HepG2 (cell line): ENCODE results near the gene EFCAB11. TPM values are rescaled to one million over a fixed set of nuclear protein-coding genes. Genes with fewer than 3 reads are reported as not detected.

Experiments
- ATAC-seq: fragments of 200-7000 bp; cut with Tn5 transposase; 3 replicates; pipeline ENCODE4 v1.9.1; 2020; ENCODE audit warnings: mild to moderate bottlenecking, moderate library complexity
- BruUV-seq: library from RNA; stranded (reverse); fragments of 400-500 nt; replicated peaks from 2 replicates; lab custom pipeline; 2021; lab: Mats Ljungman, UMichigan
- CTCF ChIA-PET: fragments of 300-600 bp; formaldehyde crosslinking; extraction: SDS; loops from one replicate; lab custom pipeline; 2021; ENCODE audit warnings: low total read pairs, inconsistent platforms, low intra/inter-chr PET ratio; lab: Yijun Ruan, JAX
- POLR2A ChIA-PET: fragments of 350-600 bp; sonication (Branson Sonifier 250); formaldehyde crosslinking; loops from one replicate; lab custom pipeline; 2020; ENCODE audit warnings: antibody characterized with exemption, inconsistent platforms; lab: Yijun Ruan, JAX
- DNase-seq: peaks from one replicate; pipeline ENCODE4 v3.0.0-alpha.2; 2015; ENCODE audit warnings: low spot score
- FAIRE-seq: peaks from 3 replicates; lab custom pipeline; 2011; peaks lifted over from hg19 to GRCh38; lab: Jason Lieb, UNC
- H2AFZ ChIP-seq: one replicate; pipeline ENCODE4 v1.6.1; 2011; ENCODE audit warnings: low read length, inconsistent platforms
- H3K27ac ChIP-seq: fragments of 300-600 bp; 3 replicates; pipeline ENCODE4 v1.8.0; 2011; ENCODE audit warnings: mixed run types, mild to moderate bottlenecking, mixed read lengths, low read length, inconsistent platforms; ENCODE audit not compliant: insufficient read depth; ENCODE audit errors: extremely low read length
- H3K27me3 ChIP-seq, 2 experiments: fragments of 200-600 bp in 1 of 2; 2 replicates in 1 of 2; 3 replicates in 1 of 2; pipeline versions ENCODE4 v1.6.0 to v1.8.0; 2011; ENCODE audit warnings: low read length in 2 of 2, mild to moderate bottlenecking in 2 of 2, moderate library complexity in 2 of 2, inconsistent platforms in 1 of 2; ENCODE audit not compliant: insufficient read depth in 2 of 2, control insufficient read depth in 1 of 2
- H3K36me3 ChIP-seq, 2 experiments: fragments of 200-600 bp in 1 of 2; replicated peaks in 1 of 2; 2 replicates in 1 of 2; 3 replicates in 1 of 2; pipeline versions ENCODE4 v1.5.1 to v1.8.0; 2011; ENCODE audit warnings: low read length in 2 of 2, inconsistent platforms in 1 of 2; ENCODE audit not compliant: insufficient read depth in 2 of 2, control insufficient read depth in 1 of 2
- H3K4me1 ChIP-seq: 2 replicates; pipeline ENCODE4 v1.5.1; 2012; ENCODE audit warnings: low read length, inconsistent platforms; ENCODE audit not compliant: insufficient read depth
- H3K4me2 ChIP-seq: 2 replicates; pipeline ENCODE4 v1.6.0; 2011; ENCODE audit warnings: low read depth, low read length, inconsistent platforms
- H3K4me3 ChIP-seq, 3 experiments: fragments of 200-600 bp in 1 of 3; sonication (generic), shearing (Covaris generic) in 1 of 3; replicated peaks in 1 of 3; 2 replicates each; pipeline ENCODE4 v1.5.1; 2011 to 2016; ENCODE audit warnings: low read length in 3 of 3, inconsistent platforms in 2 of 3, low read depth in 2 of 3, mild to moderate bottlenecking in 2 of 3, control low read depth in 1 of 3, mixed read lengths in 1 of 3; ENCODE audit not compliant: insufficient read depth in 1 of 3
- H3K79me2 ChIP-seq: one replicate; pipeline ENCODE4 v1.6.1; 2011; ENCODE audit warnings: low read length, inconsistent platforms; ENCODE audit not compliant: insufficient read depth
- H3K9ac ChIP-seq: 2 replicates; pipeline ENCODE4 v1.6.0; 2011; ENCODE audit warnings: mild to moderate bottlenecking, low read depth, low read length, inconsistent platforms; ENCODE audit not compliant: insufficient read depth
- H3K9me3 ChIP-seq: 2 replicates; pipeline ENCODE4 v1.5.1; 2012; ENCODE audit warnings: mild to moderate bottlenecking, low read length
- H4K20me1 ChIP-seq: 2 replicates; pipeline ENCODE4 v1.6.0; 2011; ENCODE audit warnings: inconsistent platforms, mild to moderate bottlenecking, low read length, moderate library complexity; ENCODE audit not compliant: insufficient read depth
- CAMTA2 ChIP-seq: sonication (generic); formaldehyde crosslinking; IDR thresholded peaks from 2 replicates; pipeline ENCODE4 v1.4.0; 2020; ENCODE audit warnings: mild to moderate bottlenecking, missing genetic modification reagents, borderline replicate concordance
- DPF2 ChIP-seq: sonication (generic); formaldehyde crosslinking; IDR thresholded peaks from 2 replicates; pipeline ENCODE4 v1.4.0; 2020; ENCODE audit warnings: mild to moderate bottlenecking, low read depth, missing genetic modification reagents, borderline replicate concordance
- FLYWCH1 ChIP-seq: sonication (generic); formaldehyde crosslinking; IDR thresholded peaks from 2 replicates; pipeline ENCODE4 v1.8.1; 2023; ENCODE audit warnings: mild to moderate bottlenecking, missing genetic modification reagents
- MTF1 ChIP-seq: sonication (generic); formaldehyde crosslinking; IDR thresholded peaks from 2 replicates; pipeline ENCODE4 v1.5.0; 2020; ENCODE audit warnings: missing genetic modification reagents
- NCOA5 ChIP-seq: sonication (generic); formaldehyde crosslinking; IDR thresholded peaks from 2 replicates; pipeline ENCODE4 v1.4.0; 2020; ENCODE audit warnings: missing genetic modification reagents
- NFRKB ChIP-seq: fragments of 450-650 bp; IDR thresholded peaks from 2 replicates; pipeline ENCODE4 v1.6.1; 2017
- RCOR2 ChIP-seq: IDR thresholded peaks from 2 replicates; pipeline ENCODE4 v1.6.1; 2016; ENCODE audit warnings: missing biosample characterization, missing genetic modification reagents
- SNAI1 ChIP-seq: sonication (generic); formaldehyde crosslinking; IDR thresholded peaks from 2 replicates; pipeline ENCODE4 v1.5.0; 2020; ENCODE audit warnings: mild to moderate bottlenecking, missing genetic modification reagents, borderline replicate concordance
- ZBTB34 ChIP-seq: sonication (generic); formaldehyde crosslinking; IDR thresholded peaks from 2 replicates; pipeline ENCODE4 v1.8.0; 2022; ENCODE audit warnings: mild to moderate bottlenecking, missing genetic modification reagents
- ZNF235 ChIP-seq: sonication (generic); formaldehyde crosslinking; IDR thresholded peaks from 2 replicates; pipeline ENCODE4 v1.8.1; 2023; ENCODE audit warnings: mild to moderate bottlenecking, missing genetic modification reagents, borderline replicate concordance
- ZNF557 ChIP-seq: sonication (generic); formaldehyde crosslinking; IDR thresholded peaks from 2 replicates; pipeline ENCODE4 v1.4.0; 2020; ENCODE audit warnings: missing genetic modification reagents
- ZNF629 ChIP-seq: sonication (generic); formaldehyde crosslinking; conservative IDR thresholded peaks from 2 replicates; pipeline ENCODE4 v1.5.0; 2020; ENCODE audit warnings: missing genetic modification reagents
- WGBS: methylation state at CpG from one replicate; pipeline ENCODE4 v1.1.6; 2017; ENCODE audit warnings: low lambda C conversion rate; 5-methylcytosine and 5-hydroxymethylcytosine counted together
- in situ Hi-C: cut with HindIII; loops from 2 replicates; pipeline ENCODE4 v1.10.0; 2017; ENCODE audit warnings: low pct_unique_long_range_greater_than_20kb; ENCODE audit not compliant: extremely low pct_ligation_motif_present
- intact Hi-C: fragments of 100-400 bp; cut with micrococcal nuclease; formaldehyde crosslinking; loops from one replicate; pipeline ENCODE4 v1.10.0; 2022; ENCODE audit not compliant: unreplicated experiment
- polyA plus RNA-seq, 8 experiments: library from polyadenylated mRNA; depleted of rRNA in 3 of 8; stranded (reverse) in 7 of 8; unstranded in 1 of 8; fragments of >200 nt; fragmentation: Illumina TruSeq in 4 of 8; extraction: Trizol in 4 of 8; gene quantifications; 2 replicates each; pipeline versions ENCODE4 v1.2.1 to v1.2.3, GENCODE V29; 2011 to 2016; ENCODE audit warnings: low read depth in 4 of 8, missing spikeins in 1 of 8, mixed read lengths in 1 of 8; ENCODE audit not compliant: insufficient read depth in 1 of 8
- total RNA-seq, 5 experiments: library from RNA; depleted of rRNA; stranded (reverse); fragments of >200 nt; fragmentation: Illumina TruSeq; extraction: Trizol; gene quantifications; 2 replicates each; pipeline ENCODE4 v1.2.3, GENCODE V29; 2016; ENCODE audit warnings: low read depth in 1 of 5
- TF ChIP-seq, protein P1 (sequence below): sonication (generic); formaldehyde crosslinking; IDR thresholded peaks from 2 replicates; pipeline ENCODE4 v1.8.1; 2023; ENCODE audit warnings: mild to moderate bottlenecking, missing genetic modification reagents

Gene EFCAB11
- total and polyA plus RNA-seq, 2 of the 13 experiments (the other 11 are each of a cell fraction or from before 2014, with no cell fraction given) = 8.2 to 31.5 TPM

DNA sequence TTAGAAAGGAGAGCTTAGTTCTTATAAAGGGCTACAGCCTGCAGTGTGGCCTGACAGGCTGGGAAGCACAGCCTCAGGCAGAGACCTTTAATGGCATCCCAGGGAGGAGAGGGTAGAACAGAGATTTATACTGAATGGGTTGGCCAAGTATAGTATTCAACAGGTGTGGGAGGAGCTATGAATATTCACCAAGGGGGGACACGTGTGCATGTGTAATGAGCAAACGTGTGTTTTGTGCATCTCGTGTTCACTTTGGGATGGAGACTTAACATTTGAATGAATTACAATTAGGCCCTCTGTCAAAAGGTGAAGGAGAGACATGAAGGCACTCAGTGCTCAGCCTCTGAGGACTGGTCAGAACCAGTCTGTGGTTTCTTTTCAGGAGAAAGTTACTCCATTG lies 6.4 kb upstream of the EFCAB11 start:
- TF ChIP-seq ZNF235 (CRISPR knock-in tag) = no peak
- TF ChIP-seq DPF2 = no peak
- no peak for TF ChIP-seq RCOR2 (CRISPR knock-in tag)
- TF ChIP-seq MTF1 (CRISPR knock-in tag) = no peak
- no peak for TF ChIP-seq NCOA5
- TF ChIP-seq, protein P1, sequence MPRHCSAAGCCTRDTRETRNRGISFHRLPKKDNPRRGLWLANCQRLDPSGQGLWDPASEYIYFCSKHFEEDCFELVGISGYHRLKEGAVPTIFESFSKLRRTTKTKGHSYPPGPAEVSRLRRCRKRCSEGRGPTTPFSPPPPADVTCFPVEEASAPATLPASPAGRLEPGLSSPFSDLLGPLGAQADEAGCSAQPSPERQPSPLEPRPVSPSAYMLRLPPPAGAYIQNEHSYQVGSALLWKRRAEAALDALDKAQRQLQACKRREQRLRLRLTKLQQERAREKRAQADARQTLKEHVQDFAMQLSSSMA = no peak
- TF ChIP-seq ZNF557 (CRISPR knock-in tag) = no peak
- no peak for TF ChIP-seq NFRKB
- TF ChIP-seq ZBTB34 (CRISPR knock-in tag) = no peak
- no peak for TF ChIP-seq FLYWCH1 (CRISPR knock-in tag)
- TF ChIP-seq CAMTA2 (CRISPR knock-in tag) = no peak
- TF ChIP-seq SNAI1 (CRISPR knock-in tag) = no peak
- TF ChIP-seq ZNF629 (CRISPR knock-in tag) = no peak
- Histone ChIP-seq H3K79me2 (peaks cover 23% of the 10 kb centered on the region), H3K9ac (no peak overlapping the region), H3K9me3 (no peaks in the 10 kb centered on the region), H2AFZ (no peak overlapping the region), H3K27me3 (no peaks in the 10 kb centered on the region; a peak in 1 of 5 replicates), H3K36me3 (peaks cover 8 to 30% of the 10 kb centered on the region in 2 experiments; a peak in 4 of 5 replicates), H3K4me1 (peaks cover 39% of the 10 kb centered on the region), H3K27ac (no peak overlapping the region), H3K4me3 (no peak overlapping the region), H4K20me1 (no peaks in the 10 kb centered on the region), H3K4me2 (no peak overlapping the region)
- 90% methylated on average over 3 of the region's 3 CpGs for WGBS
- ChIA-PET POLR2A (no interaction called here), CTCF (no interaction called here)
- in situ Hi-C loops (loop anchor here (25.0 kb wide), 1 partner anchor 276 kb away; no protein-coding TSS in a partner anchor), intact Hi-C loops (no loop called here)
- no TSS peak for BruUV-seq
- ATAC-seq (no peak), FAIRE-seq (no peak), DNase-seq (no peak)
